ENCODE measurements around the gene STYXL2.

Gene STYXL2

GRCh38 chr1:167141963-167142362, 48.1 kb downstream of the STYXL2 start:
- Histone ChIP-seq H3K14ac (ENCODE audit: low read length) (no peak overlapping the region), H3K4me1 (ENCODE audit: control insufficient read depth in 2 of 2, insufficient read depth in 1 of 2, low read depth in 1 of 2, low read length in 2 of 2) (peaks cover 10 to 18% of the 10 kb centered on the region in 2 donors), H2AK5ac (ENCODE audit: low read depth, low read length) (no peak overlapping the region), H3K4me3 (ENCODE audit: low read length in 2 of 2) (no peak overlapping the region), H3K9me3 (replicated peaks in 1 of 2; ENCODE audit: control insufficient read depth in 2 of 2, insufficient read depth in 1 of 2, low read depth in 1 of 2, low read length in 2 of 2) (peaks cover 0 to 16% of the 10 kb centered on the region in 2 donors), H3K9ac (ENCODE audit: low read depth, low read length, poor library complexity) (no peak overlapping the region), H2AFZ (ENCODE audit: low read length) (no peak overlapping the region), H4K8ac (ENCODE audit: low read depth, low read length) (no peak overlapping the region), H2BK12ac (ENCODE audit: low read length) (no peak overlapping the region), H3K79me1 (ENCODE audit: low read depth, low read length) (no peaks in the 10 kb centered on the region), H3K23ac (ENCODE audit: low read depth, low read length, poor library complexity) (no peak overlapping the region), H3K27ac (replicated peaks; ENCODE audit: low read length) (no peak overlapping the region), H3K27me3 (ENCODE audit: control insufficient read depth in 3 of 3, insufficient read depth in 3 of 3, low read depth in 1 of 3, low read length in 3 of 3) (no peaks in the 10 kb centered on the region), H4K91ac (ENCODE audit: low read depth, low read length, poor library complexity) (no peak overlapping the region), H3K18ac (ENCODE audit: low read length) (no peak overlapping the region), H2BK15ac (ENCODE audit: low read length) (no peak overlapping the region), H3K36me3 (replicated peaks in 1 of 2; ENCODE audit: control insufficient read depth in 2 of 2, insufficient read depth in 2 of 2, low read length in 2 of 2) (no peaks in the 10 kb centered on the region), H2BK5ac (ENCODE audit: low read length) (no peak overlapping the region), H2BK120ac (ENCODE audit: low read depth, low read length) (no peak overlapping the region), H3K4ac (ENCODE audit: low read length) (no peak overlapping the region), H3K4me2 (ENCODE audit: insufficient read depth, low read length, poor library complexity, severe bottlenecking) (no peak overlapping the region)
- DNase-seq (ENCODE audit: low spot score) = no peak
- WGBS, 2 donors (ENCODE audit: extremely low coverage in 2 of 2, insufficient read length in 2 of 2, insufficient replicate concordance in 1 of 2) = no CpG with 5 or more reads among the region's 3 CpGs

All from neuronal stem cell (in vitro differentiated cells).